ENCODE measurements around the gene TXNDC16.

DNA sequence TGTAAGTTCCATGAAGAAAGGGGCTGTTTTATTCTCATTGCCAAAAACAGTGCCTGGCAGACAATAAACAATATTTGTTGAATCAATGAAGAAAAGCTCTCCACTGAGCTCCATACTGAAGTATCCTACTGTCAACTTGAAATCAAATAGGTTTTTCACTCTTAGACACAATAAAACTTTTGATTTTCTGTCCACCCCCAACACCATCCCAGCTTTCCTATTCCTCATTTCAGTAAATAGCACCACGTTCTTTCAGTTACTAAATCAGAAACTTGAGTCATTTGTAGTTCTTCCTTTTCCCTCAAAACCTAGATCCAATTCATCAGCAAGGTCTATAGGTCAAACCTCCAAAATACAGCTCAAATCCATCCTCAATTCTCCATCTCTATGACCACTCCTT lies 124.8 kb downstream of the TXNDC16 start:
- TF ChIP-seq, protein P1, sequence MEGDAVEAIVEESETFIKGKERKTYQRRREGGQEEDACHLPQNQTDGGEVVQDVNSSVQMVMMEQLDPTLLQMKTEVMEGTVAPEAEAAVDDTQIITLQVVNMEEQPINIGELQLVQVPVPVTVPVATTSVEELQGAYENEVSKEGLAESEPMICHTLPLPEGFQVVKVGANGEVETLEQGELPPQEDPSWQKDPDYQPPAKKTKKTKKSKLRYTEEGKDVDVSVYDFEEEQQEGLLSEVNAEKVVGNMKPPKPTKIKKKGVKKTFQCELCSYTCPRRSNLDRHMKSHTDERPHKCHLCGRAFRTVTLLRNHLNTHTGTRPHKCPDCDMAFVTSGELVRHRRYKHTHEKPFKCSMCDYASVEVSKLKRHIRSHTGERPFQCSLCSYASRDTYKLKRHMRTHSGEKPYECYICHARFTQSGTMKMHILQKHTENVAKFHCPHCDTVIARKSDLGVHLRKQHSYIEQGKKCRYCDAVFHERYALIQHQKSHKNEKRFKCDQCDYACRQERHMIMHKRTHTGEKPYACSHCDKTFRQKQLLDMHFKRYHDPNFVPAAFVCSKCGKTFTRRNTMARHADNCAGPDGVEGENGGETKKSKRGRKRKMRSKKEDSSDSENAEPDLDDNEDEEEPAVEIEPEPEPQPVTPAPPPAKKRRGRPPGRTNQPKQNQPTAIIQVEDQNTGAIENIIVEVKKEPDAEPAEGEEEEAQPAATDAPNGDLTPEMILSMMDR (conservative IDR thresholded peaks at IDR 0.05; ENCODE audit: low read length): no peak
- no peak for TF ChIP-seq EZH2phosphoT487 (IDR thresholded peaks at IDR 0.05; ENCODE audit: borderline replicate concordance, low read depth, low read length)

Measured in OCI-LY7 (cell line).